Esophagus squamous epithelium (tissue), 5 donors: ENCODE results near the gene CUL3. TPM values are rescaled to one million over a fixed set of nuclear protein-coding genes. Genes with fewer than 3 reads are reported as not detected.

Source experiments
- DNase-seq: peaks from one replicate; lab custom pipeline; 2025; lab: John Stamatoyannopoulos, UW
- H3K27ac ChIP-seq, 4 donors: fragments of 200-600 bp; sonication (generic); one replicate each; pipeline ENCODE4 v1.5.1; 2016 to 2019; ENCODE audit warnings: mild to moderate bottlenecking in 1 of 4
- H3K27me3 ChIP-seq, 4 donors: fragments of 200-600 bp; sonication (generic); 1 replicate in 3 of 4; 2 replicates in 1 of 4; pipeline versions ENCODE4 v1.5.1 to v1.6.0; 2017 to 2021; ENCODE audit warnings: antibody characterized with exemption in 1 of 4
- H3K36me3 ChIP-seq, 3 donors: fragments of 200-600 bp; sonication (generic); one replicate each; pipeline ENCODE4 v1.5.1; 2016 to 2019
- H3K4me1 ChIP-seq, 3 donors: fragments of 200-600 bp; sonication (generic); one replicate each; pipeline ENCODE4 v1.5.1; 2017 to 2019
- H3K4me3 ChIP-seq, 4 donors: fragments of 200-600 bp; sonication (generic); 1 replicate in 3 of 4; 2 replicates in 1 of 4; pipeline ENCODE4 v1.5.1; 2016 to 2019; ENCODE audit warnings: mild to moderate bottlenecking in 2 of 4, moderate library complexity in 1 of 4
- H3K9me3 ChIP-seq, 3 donors: fragments of 200-600 bp; sonication (generic); one replicate each; pipeline ENCODE4 v1.5.1; 2016 to 2019
- POLR2A ChIP-seq, 4 donors: fragments of 450-650 bp; IDR thresholded peaks; one replicate each; pipeline ENCODE4 v1.6.1; 2017; ENCODE audit warnings: antibody characterized with exemption in 4 of 4, mild to moderate bottlenecking in 4 of 4, moderate library complexity in 3 of 4
- WGBS, 2 donors: methylation state at CpG; one replicate each; pipeline ENCODE4 v1.1.5; 2018; 5-methylcytosine and 5-hydroxymethylcytosine counted together
- intact Hi-C: fragments of 100-400 bp; cut with DNase I; formaldehyde crosslinking; loops from one replicate; pipeline ENCODE4 v1.15.0; 2022
- total RNA-seq, 4 donors: library from RNA; depleted of rRNA; stranded (reverse); fragments of >200 nt; gene quantifications; one replicate each; pipeline ENCODE4 v1.1.0, GENCODE V29; 2016
- TF ChIP-seq, protein P1 (sequence below), 6 experiments: fragments of 450-650 bp in 4 of 6; fragments of 200-600 bp in 2 of 6; sonication (generic) in 2 of 6; IDR thresholded peaks; one replicate each; pipeline ENCODE4 v1.5.1; 2016 to 2019; ENCODE audit warnings: antibody characterized with exemption in 6 of 6, mild to moderate bottlenecking in 4 of 6, moderate library complexity in 4 of 6
- donor health status: DM: yes; HTN: yes; CAD: no.

The CUL3 gene
- total RNA-seq, 4 donors from 2014 or later: 59.7 to 91.4 (median 85.2) TPM

DNA sequence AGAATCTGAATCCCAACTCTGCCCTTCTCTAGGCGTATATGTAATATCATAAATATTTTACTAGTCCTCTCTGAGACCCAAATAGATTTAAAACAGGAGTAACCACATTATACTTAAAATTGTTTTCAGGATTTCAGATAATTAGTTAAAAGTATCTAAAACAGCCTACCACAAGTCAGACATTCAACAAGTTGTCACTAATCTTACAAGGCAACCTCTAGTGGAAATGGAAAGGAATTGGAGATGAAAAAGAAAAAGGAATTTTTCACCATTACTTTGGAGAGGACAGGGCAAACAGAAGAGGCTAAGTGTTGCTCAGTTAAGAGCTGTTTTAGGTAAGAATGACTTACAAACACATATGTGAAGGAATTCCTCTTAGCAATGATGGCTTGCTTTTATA, 11.4 kb downstream of the CUL3 start:
- Histone ChIP-seq H3K27ac (no peak overlapping the region), H3K27me3 (no peaks in the 10 kb centered on the region), H3K4me1 (peaks cover 22 to 99% (median 37%) of the 10 kb centered on the region in 3 donors), H3K36me3 (no peaks in the 10 kb centered on the region), H3K4me3 (no peak overlapping the region), H3K9me3 (no peaks in the 10 kb centered on the region)
- no peak for TF ChIP-seq POLR2A (IDR thresholded peaks at IDR 0.05)
- TF ChIP-seq, protein P1, sequence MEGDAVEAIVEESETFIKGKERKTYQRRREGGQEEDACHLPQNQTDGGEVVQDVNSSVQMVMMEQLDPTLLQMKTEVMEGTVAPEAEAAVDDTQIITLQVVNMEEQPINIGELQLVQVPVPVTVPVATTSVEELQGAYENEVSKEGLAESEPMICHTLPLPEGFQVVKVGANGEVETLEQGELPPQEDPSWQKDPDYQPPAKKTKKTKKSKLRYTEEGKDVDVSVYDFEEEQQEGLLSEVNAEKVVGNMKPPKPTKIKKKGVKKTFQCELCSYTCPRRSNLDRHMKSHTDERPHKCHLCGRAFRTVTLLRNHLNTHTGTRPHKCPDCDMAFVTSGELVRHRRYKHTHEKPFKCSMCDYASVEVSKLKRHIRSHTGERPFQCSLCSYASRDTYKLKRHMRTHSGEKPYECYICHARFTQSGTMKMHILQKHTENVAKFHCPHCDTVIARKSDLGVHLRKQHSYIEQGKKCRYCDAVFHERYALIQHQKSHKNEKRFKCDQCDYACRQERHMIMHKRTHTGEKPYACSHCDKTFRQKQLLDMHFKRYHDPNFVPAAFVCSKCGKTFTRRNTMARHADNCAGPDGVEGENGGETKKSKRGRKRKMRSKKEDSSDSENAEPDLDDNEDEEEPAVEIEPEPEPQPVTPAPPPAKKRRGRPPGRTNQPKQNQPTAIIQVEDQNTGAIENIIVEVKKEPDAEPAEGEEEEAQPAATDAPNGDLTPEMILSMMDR (IDR thresholded peaks at IDR 0.05): no peak
- no peak for DNase-seq
- whole genome bisulfite sequencing, 2 donors: 90 to 100% methylated on average over 1 of the region's 1 CpG
- intact Hi-C loops: no loop called here

- WGBS, 2 donors: 83 to 84% methylated on average over 4 of the region's 4 CpGs
- no peak for DNase-seq
- intact Hi-C loops: no loop called here
- Histone ChIP-seq H3K9me3 (no peaks in the 10 kb centered on the region), H3K27ac (no peak overlapping the region), H3K4me3 (no peak overlapping the region), H3K36me3 (peaks cover 0 to under 1% (median 0%) of the 10 kb centered on the region in 3 donors), H3K4me1 (peaks cover 22 to 98% (median 39%) of the 10 kb centered on the region in 3 donors), H3K27me3 (no peaks in the 10 kb centered on the region)
- TF ChIP-seq, protein P1 (IDR thresholded peaks at IDR 0.05): no peak
- TF ChIP-seq POLR2A (IDR thresholded peaks at IDR 0.05): no peak
These were observed 12.8 kb downstream of the CUL3 start for GRCh38 chr2:224572338-224572737.

DNA sequence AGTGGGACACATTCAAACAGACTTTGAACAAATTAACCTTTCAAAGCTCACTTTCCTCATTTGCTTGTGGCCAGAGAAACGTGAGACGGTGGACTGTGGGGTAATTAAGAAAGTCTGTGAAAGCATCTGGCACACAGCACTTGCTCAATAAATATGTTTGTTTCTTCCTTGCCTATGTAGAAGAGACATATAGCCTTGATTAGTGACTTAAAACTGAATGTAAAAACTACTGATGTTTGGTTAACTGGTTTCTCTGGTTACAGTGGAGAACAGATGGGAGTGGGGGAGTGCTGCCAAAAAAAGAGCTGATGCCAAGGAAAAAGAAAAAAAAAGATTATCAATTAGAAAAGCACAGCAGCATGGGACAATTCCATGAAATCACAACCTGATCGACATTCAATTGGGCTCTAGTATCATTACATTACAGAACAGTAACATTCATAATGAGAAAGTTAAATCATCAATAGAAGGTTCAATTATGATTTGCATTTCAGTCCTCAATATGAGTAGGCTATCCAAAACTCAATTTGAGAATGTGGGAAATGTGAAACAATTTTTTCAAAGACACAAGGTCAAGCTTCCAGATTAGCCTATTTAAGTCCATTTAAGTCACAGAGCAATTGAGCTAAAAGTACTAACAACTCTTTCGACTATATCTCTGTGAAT, 14.7 kb downstream of the CUL3 start:
- Histone ChIP-seq H3K9me3 (peaks cover 0 to 9% (median 0%) of the 10 kb centered on the region in 3 donors), H3K36me3 (peaks cover 0 to 14% (median 0%) of the 10 kb centered on the region in 3 donors), H3K4me1 (peaks cover 7 to 79% (median 29%) of the 10 kb centered on the region in 3 donors), H3K4me3 (no peak overlapping the region), H3K27ac (no peak overlapping the region), H3K27me3 (no peaks in the 10 kb centered on the region)
- 53 to 62% methylated on average over 4 of the region's 4 CpGs for WGBS, 2 donors
- no peak for TF ChIP-seq POLR2A (IDR thresholded peaks at IDR 0.05)
- TF ChIP-seq, protein P1 (IDR thresholded peaks at IDR 0.05): no peak
- no peak for DNase-seq
- intact Hi-C loops: no loop called here

DNA sequence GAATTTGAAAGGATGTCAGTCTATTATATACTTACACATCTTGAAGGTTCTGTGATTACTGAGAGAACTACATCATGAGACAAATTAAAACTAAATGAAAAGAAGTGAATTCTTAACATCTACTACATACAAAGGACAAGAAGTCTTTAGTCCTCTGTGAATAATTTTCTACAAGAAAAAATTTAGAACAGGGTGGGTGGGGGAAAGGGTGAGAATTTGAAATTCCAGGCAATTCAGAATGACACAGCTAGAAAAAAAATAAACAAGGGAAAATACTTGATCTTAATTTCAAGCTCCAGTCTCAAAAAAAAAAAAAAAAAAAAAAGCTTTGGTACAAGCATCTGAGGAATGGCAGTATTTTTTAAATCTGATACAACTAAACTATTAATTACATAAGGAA, 15.5 kb downstream of the CUL3 start:
- no peak for DNase-seq
- TF ChIP-seq POLR2A (IDR thresholded peaks at IDR 0.05): no peak
- TF ChIP-seq, protein P1 (IDR thresholded peaks at IDR 0.05): no peak
- H3K27ac ChIP-seq: no peak overlapping the region
- no peak overlapping the region for H3K4me3 ChIP-seq
- H3K36me3 ChIP-seq: peaks cover 0 to 14% (median 0%) of the 10 kb centered on the region in 3 donors
- intact Hi-C loops: no loop called here
- H3K27me3 ChIP-seq: no peaks in the 10 kb centered on the region
- H3K4me1 ChIP-seq: peaks cover under 1 to 74% (median 21%) of the 10 kb centered on the region in 3 donors
- H3K9me3 ChIP-seq: peaks cover 0 to 9% (median 0%) of the 10 kb centered on the region in 3 donors

DNA sequence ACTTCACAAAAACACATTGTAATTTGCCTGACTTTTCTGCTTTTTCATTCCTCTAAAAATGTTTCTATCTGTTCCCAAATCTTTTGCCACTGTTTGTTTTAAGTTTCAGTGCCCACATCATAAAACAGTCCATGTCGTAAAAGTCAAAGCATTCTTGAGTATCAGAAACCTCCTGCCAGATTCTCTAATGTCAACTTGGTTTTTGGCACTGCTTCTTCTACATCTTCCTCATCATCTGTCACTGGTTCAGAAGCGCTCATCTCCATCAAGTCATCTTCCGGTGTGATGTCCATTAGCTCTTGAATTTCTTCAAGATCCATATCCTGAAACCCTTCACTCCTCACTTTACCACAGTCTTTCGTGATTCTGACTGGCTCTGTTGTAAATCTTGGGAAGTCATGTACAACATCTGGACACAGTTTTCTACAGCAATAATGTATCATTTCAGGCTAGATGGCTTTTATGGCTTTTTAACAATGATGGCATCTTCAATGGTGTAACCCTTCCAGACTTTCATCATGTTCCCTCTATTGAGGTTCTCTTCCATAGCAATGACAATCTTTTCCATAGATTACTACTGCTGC, 19.6 kb downstream of the CUL3 start:
- Histone ChIP-seq H3K27ac (no peak overlapping the region), H3K36me3 (peaks cover 0 to 14% (median 0%) of the 10 kb centered on the region in 3 donors), H3K4me1 (peaks cover 0 to 75% (median 14%) of the 10 kb centered on the region in 3 donors), H3K27me3 (no peaks in the 10 kb centered on the region), H3K4me3 (no peak overlapping the region), H3K9me3 (peaks cover 0 to 9% (median 0%) of the 10 kb centered on the region in 3 donors)
- intact Hi-C loops: no loop called here
- TF ChIP-seq POLR2A (IDR thresholded peaks at IDR 0.05): no peak
- TF ChIP-seq, protein P1 (IDR thresholded peaks at IDR 0.05): no peak
- DNase-seq: no peak
- 95 to 96% methylated on average over 4 of the region's 4 CpGs for WGBS, 2 donors
